HG03457 (cell line): ENCODE results near the gene FGD5.
"Not testable (repeated sequence)": the region's sequence is repeated elsewhere in the genome, so short reads cannot be mapped to it uniquely, and the experiment has no call there.

ENCODE experiments used
- ATAC-seq: cut with Tn5 transposase; IDR thresholded peaks from one replicate; pipeline ENCODE4 v1.9.1; 2021; ENCODE audit warnings: moderate number of reproducible peaks; ENCODE audit not compliant: unreplicated experiment

FGD5 gene

GRCh38 chr3:14805961-14806537, 12.7 kb upstream of the FGD5 start:
- ATAC-seq = no peak

- no peak for ATAC-seq
Observed at GRCh38 chr3:14806641-14807263, 12.0 kb upstream of the FGD5 start.

GRCh38 chr3:14808025-14808424, 10.7 kb upstream of the FGD5 start:
- ATAC-seq = no peak

- no peak for ATAC-seq
Observed at GRCh38 chr3:14808502-14809266, 10.1 kb upstream of the FGD5 start.

GRCh38 chr3:14809611-14810010, 9.2 kb upstream of the FGD5 start:
- not testable (repeated sequence) for ATAC-seq

GRCh38 chr3:14810070-14810791, 8.5 kb upstream of the FGD5 start:
- ATAC-seq = no peak

- no peak for ATAC-seq
Observed at GRCh38 chr3:14810801-14811661, 7.7 kb upstream of the FGD5 start.

GRCh38 chr3:14811684-14812083, 7.1 kb upstream of the FGD5 start:
- ATAC-seq = no peak

GRCh38 chr3:14812196-14812790, 6.5 kb upstream of the FGD5 start:
- no peak for ATAC-seq

- no peak for ATAC-seq
Observed at GRCh38 chr3:14814411-14814871, 4.3 kb upstream of the FGD5 start.

GRCh38 chr3:14816359-14816758, 2.4 kb upstream of the FGD5 start:
- no peak for ATAC-seq

- no peak for ATAC-seq
Observed at GRCh38 chr3:14819671-14820070, 909 bp downstream of the FGD5 start.

- ATAC-seq = no peak
Observed at GRCh38 chr3:14820156-14820555, 1.4 kb downstream of the FGD5 start.

- no peak for ATAC-seq
Observed at GRCh38 chr3:14821151-14821550, 2.4 kb downstream of the FGD5 start.

GRCh38 chr3:14822134-14822533, 3.4 kb downstream of the FGD5 start:
- ATAC-seq = no peak

- ATAC-seq = no peak
Observed at GRCh38 chr3:14822670-14823390, 4.1 kb downstream of the FGD5 start.

- no peak for ATAC-seq
Observed at GRCh38 chr3:14823393-14823792, 4.6 kb downstream of the FGD5 start.

- no peak for ATAC-seq
Observed at GRCh38 chr3:14823910-14824629, 5.3 kb downstream of the FGD5 start.

GRCh38 chr3:14824646-14825045, 5.9 kb downstream of the FGD5 start:
- no peak for ATAC-seq
